ENCODE results near the gene U2AF1L4.

The U2AF1L4 gene

DNA sequence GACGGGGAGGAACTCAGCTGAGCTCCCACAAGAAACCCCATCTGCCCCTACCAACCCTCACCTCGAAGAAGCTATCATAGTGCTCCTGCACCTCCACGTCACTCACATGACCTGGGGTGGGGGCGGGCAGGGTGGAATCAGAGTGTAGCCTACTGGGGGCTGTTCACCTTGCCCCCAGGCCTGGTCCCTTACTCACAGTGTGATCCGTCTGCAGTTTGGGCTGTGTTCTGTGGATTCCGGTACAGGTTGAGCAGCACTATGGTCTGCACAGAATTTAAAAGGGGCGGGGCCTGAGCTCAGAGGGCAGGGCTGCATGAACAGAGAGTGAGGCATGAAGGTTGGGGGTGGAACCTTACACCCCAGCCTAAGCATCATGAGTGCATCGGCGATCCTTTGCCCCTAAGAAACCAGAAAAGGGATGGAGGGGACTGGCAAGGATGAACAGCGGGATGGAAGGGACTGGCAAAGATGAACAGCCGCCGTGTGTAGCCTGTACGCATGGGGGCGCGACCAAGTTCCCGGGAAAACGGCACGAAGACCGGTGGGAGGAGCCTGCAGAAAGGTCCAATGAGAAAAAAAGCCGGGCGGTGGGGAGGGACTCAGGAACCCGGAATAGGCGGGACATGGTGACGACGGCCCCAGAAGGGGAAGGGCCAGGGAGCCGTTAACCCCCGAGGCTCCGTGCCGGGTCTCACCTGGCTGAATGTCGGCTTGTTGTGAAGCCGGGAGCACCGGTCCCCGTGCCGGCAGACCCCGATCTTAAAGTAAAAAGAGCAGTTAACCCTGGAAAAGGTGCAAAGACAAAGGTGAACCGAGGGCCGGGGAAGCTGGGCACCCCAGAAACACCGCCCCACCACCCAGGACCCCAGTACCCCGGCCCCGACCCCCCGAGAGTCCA, 539 bp downstream of the U2AF1L4 start:
- Mint-ChIP-seq H3K27me3 (no peaks in the 10 kb centered on the region), H3K9me3 (no peaks in the 10 kb centered on the region), H3K4me1 (ENCODE audit: low read depth) (peaks cover 73% of the 10 kb centered on the region), H3K4me3 (peak overlapping the region; percentile 97), H3K27ac (peak overlapping the region; percentile 99), H3K36me3 (ENCODE audit: low read depth) (peaks cover 77% of the 10 kb centered on the region)
- intact Hi-C loops (cut with micrococcal nuclease) = loop anchor here (5.0 to 10.0 kb wide), 3 partner anchors 100 to 308 kb away; partner anchors contain the start of genes COX6B1, ETV2, HCST and NFKBID

DNA sequence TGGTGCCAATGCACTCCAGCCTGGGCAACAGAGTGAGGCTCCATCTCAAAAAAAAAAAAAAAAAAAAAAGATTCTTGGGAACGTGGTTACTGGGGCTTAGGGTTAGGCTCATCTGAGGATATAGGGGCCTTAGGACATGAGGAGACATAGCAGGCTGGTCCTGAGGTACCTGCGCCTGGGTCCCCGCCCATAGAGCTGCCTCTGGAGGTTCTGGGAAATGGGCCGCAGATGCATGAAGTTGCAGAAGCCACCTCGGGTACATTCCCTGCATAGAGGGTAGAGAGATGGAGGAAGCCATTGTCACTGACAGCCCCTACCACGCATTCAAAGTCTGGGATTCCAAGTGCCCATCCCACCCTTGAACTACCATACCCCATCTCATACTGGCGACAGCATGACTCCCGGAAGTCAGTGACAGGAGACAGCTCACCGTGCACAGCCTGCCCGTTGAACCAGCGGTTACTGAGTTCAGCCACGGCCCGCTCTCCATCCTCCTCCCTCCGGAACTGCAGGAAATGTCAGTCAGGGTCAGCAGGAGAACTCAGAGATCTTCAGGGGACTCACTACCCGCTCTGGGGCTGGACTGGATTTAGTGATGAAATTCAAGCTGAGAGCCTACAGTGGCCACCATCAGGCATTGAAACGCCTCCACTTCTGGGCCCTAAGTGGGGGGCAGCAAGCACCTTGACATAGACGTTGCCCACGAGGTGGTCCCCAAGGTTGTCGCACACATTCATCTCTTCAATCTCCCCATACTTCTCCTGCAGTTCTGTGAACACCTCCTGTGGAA, 1.4 kb downstream of the U2AF1L4 start:
- Mint-ChIP-seq H3K27me3 (no peaks in the 10 kb centered on the region), H3K4me3 (peak overlapping the region; percentile 97), H3K4me1 (ENCODE audit: low read depth) (peaks cover 71% of the 10 kb centered on the region), H3K9me3 (no peaks in the 10 kb centered on the region), H3K27ac (peak overlapping the region; percentile 99), H3K36me3 (ENCODE audit: low read depth) (peaks cover 82% of the 10 kb centered on the region)
- intact Hi-C loops (cut with micrococcal nuclease) = loop anchor here (10.0 kb wide), 2 partner anchors 99 to 161 kb away; partner anchors contain the start of genes COX6B1, ETV2, HCST and NFKBID

DNA sequence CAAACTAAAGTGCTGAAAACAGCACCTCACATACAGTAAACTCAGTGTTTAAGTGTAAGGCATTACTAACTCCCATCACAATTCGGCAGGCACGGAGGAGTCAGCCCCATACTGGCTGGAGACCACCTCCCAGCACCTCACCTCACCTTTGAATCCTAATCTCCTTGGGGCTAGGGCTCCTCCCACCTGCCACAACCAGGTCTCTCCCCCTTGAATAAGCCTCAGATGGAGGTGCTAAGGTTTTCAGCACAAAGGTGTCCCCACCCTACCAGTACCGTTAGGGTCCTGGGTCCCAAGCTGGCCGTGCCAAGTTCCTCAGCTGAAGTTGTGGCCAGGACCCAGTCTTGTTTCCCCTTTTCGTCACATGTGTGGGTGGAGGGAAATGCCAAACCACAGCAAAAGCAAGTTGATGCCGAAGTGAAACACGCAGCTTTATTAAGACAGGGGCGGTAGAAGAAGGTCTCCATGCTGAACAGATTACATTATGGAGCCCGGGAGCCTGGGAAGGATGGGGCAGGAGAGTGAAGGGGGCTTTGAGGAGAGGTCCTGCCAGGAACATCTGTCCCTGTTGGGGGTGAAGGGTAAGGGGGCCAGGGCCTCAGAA, 3.0 kb downstream of the U2AF1L4 start, which contains the start of gene IGFLR1:
IGFLR1 (minus strand) TSS at position 332 of the 604 bp plus-strand sequence. CDS start 1,272 bp downstream, outside the sequence.
- Mint-ChIP-seq H3K36me3 (ENCODE audit: low read depth) (peaks cover 91% of the 10 kb centered on the region), H3K4me1 (ENCODE audit: low read depth) (peaks cover 71% of the 10 kb centered on the region), H3K4me3 (peak within 1 kb of the TSS; percentile 93), H3K27me3 (no peaks in the 10 kb centered on the region), H3K27ac (peak within 1 kb of the TSS; percentile 99), H3K9me3 (no peaks in the 10 kb centered on the region)
- intact Hi-C loops (cut with micrococcal nuclease) = loop anchor here (10.0 kb wide), 2 partner anchors 97 to 163 kb away; partner anchors contain the start of genes COX6B1, ETV2, HCST and NFKBID

DNA sequence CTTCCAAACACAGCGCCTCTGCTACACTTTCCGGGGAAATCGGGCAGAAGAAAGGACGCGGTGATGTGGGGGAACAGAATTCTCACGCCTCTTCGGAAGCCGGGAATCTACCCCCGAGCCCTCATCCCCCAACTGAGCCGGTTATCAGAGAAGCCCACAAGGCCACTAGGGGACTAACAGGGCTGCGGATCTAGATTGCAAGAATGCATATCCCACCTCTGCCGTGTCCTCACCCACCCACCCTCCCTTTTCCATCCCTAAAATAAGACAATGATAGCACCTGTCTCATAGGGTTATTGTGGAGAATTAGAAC, 4.1 kb downstream of the U2AF1L4 start:
- H3K36me3 Mint-ChIP-seq (ENCODE audit: low read depth) = peaks cover 91% of the 10 kb centered on the region

DNA sequence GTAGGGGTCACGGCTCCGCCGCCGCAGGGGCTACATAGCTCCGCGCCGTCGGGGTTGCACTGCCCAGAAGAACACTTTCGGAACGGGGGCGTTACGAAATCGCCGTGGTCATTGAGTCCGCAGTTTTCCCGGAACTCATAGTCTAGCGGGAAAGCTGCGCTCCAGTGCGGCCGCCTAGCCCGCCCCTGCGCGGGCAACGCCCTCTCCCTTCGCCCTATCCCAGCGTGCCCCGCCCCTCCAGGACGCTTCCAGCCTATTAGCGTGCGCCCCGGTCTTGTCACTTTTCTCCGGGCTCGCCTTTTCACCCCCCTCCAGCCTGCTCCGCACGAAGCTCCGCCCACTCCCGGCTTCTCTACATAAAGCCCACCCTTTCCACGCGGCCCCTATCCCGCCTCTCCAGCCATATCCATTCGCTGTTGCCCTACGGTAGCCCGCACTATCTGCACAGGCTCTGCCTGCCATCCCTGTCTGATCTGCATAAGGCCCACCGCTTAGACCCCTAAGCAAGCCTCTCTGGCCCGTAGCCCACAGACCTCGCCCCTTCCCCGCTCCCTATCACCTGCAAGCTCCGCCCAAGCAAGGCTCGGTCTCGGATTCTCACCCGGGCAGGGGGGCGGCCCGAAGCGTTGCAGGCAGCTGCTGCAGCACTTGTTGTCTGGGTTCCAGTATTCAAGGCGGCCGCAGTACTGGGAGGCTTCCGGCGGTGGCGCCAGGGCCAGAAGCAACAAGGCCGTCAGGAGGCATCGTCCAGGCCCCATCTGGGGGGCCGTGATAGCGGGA, 4.6 kb downstream of the U2AF1L4 start:
- H3K4me1 Mint-ChIP-seq (ENCODE audit: low read depth) = peaks cover 61% of the 10 kb centered on the region
- H3K27me3 Mint-ChIP-seq = no peaks in the 10 kb centered on the region
- H3K36me3 Mint-ChIP-seq (ENCODE audit: low read depth) = peaks cover 91% of the 10 kb centered on the region
- H3K27ac Mint-ChIP-seq = peak overlapping the region; percentile 99
- peak overlapping the region; percentile 86 for H3K4me3 Mint-ChIP-seq
- intact Hi-C loops (cut with micrococcal nuclease) = loop anchor here (10.0 kb wide), 2 partner anchors 96 to 164 kb away; partner anchors contain the start of genes COX6B1, ETV2, HCST and NFKBID
- H3K9me3 Mint-ChIP-seq = no peaks in the 10 kb centered on the region

More for the DNA sequence above, 4.1 kb downstream of the U2AF1L4 start:
- Mint-ChIP-seq H3K9me3 (no peaks in the 10 kb centered on the region), H3K27ac (peak overlapping the region; percentile 99), H3K27me3 (no peaks in the 10 kb centered on the region), H3K4me1 (ENCODE audit: low read depth) (peaks cover 66% of the 10 kb centered on the region), H3K4me3 (peak overlapping the region; percentile 93)
- intact Hi-C loops (cut with micrococcal nuclease) = loop anchor here (10.0 kb wide), 2 partner anchors 96 to 164 kb away; partner anchors contain the start of genes COX6B1, ETV2, HCST and NFKBID

DNA sequence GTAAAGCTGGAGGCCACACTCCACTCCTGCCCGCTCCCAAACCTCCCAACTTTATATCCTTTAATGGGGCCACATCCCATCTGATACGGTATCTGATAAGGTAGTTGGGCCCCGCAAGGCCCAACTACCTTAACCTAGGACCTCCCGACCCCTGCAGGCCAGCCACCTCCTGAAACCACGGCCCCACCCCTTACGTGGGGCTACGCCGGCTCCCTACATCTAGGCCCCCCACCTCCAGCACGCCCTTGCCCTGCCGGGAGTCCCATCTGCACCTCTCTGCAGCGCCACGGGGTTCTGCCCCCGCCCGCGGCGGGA, 5.2 kb downstream of the U2AF1L4 start:
- H3K27me3 Mint-ChIP-seq = no peaks in the 10 kb centered on the region
- peak overlapping the region; percentile 86 for H3K4me3 Mint-ChIP-seq
- H3K9me3 Mint-ChIP-seq = no peaks in the 10 kb centered on the region
- peaks cover 91% of the 10 kb centered on the region for H3K36me3 Mint-ChIP-seq (ENCODE audit: low read depth)
- H3K27ac Mint-ChIP-seq = peak overlapping the region; percentile 99
- intact Hi-C loops (cut with micrococcal nuclease) = loop anchor here (10.0 kb wide), 2 partner anchors 95 to 165 kb away; partner anchors contain the start of genes COX6B1, ETV2, HCST and NFKBID
- H3K4me1 Mint-ChIP-seq (ENCODE audit: low read depth) = peaks cover 60% of the 10 kb centered on the region

DNA sequence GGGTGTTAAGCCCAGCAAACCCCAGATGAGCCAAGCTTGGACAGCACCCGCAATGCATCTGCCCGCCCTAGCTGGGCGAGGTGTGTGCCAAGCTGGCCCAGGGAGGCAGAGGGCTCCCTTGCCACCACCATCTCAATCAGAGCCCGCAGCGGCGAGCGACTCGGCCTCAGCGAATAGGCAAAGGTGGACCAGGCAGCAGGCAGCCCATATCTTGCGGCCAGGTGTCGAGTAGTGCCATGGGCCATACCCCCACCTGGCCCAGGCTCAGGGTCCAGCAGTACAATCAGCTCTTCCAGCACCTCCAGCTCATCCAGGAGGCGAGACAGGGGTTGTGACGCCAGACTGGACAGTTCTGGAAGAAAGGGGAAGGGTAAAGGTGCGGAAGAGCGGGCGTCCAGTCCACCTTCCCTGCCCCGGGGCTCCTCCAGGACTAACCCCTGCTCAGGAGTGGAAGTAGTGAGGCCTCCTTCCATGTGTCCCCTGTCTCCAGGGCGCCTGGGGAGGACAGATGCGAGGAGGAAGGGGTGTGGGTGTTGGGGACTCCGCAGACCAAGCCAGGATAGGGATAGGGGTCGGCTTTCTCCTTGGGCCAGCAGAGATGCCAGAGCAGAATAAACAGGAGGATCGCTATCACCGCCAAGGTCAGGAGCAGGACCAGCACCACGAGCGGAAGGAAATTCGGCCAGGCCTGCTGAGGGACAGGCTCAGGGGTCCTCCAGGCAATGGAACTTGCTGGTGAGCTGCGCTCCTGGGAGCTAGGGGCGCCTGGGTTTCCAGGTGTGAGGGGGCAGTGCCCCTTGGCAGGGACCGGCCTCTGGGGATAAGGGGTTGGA, 5.7 kb downstream of the U2AF1L4 start:
- peaks cover 91% of the 10 kb centered on the region for H3K36me3 Mint-ChIP-seq (ENCODE audit: low read depth)
- H3K27ac Mint-ChIP-seq = peak overlapping the region; percentile 99
- intact Hi-C loops (cut with micrococcal nuclease) = loop anchor here (10.0 kb wide), 2 partner anchors 95 to 165 kb away; partner anchors contain the start of genes COX6B1, ETV2, HCST and NFKBID
- peak overlapping the region; percentile 86 for H3K4me3 Mint-ChIP-seq
- no peaks in the 10 kb centered on the region for H3K27me3 Mint-ChIP-seq
- no peaks in the 10 kb centered on the region for H3K9me3 Mint-ChIP-seq
- H3K4me1 Mint-ChIP-seq (ENCODE audit: low read depth) = peaks cover 58% of the 10 kb centered on the region

DNA sequence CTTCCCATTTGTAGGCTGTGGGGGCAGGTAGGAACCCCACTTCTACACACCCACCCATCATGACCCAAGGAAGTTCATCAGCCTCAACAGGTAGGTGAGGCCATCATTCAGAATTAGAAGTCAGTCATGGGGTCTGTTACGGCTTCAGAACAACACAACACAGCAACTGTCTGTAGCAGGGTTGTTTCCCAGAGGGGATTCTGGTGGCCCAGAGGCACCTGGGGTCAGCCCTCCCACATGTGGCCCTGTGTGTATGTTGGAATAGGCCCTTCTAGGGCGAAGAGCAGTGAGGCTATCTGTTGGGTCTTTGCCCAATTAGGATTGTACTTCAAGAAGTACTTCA, 6.4 kb downstream of the U2AF1L4 start:
- Mint-ChIP-seq H3K4me1 (ENCODE audit: low read depth) (peaks cover 56% of the 10 kb centered on the region), H3K4me3 (no peak overlapping the region), H3K27ac (no peak overlapping the region), H3K27me3 (no peaks in the 10 kb centered on the region), H3K36me3 (ENCODE audit: low read depth) (peaks cover 92% of the 10 kb centered on the region), H3K9me3 (no peaks in the 10 kb centered on the region)
- intact Hi-C loops (cut with micrococcal nuclease) = no loop called here

DNA sequence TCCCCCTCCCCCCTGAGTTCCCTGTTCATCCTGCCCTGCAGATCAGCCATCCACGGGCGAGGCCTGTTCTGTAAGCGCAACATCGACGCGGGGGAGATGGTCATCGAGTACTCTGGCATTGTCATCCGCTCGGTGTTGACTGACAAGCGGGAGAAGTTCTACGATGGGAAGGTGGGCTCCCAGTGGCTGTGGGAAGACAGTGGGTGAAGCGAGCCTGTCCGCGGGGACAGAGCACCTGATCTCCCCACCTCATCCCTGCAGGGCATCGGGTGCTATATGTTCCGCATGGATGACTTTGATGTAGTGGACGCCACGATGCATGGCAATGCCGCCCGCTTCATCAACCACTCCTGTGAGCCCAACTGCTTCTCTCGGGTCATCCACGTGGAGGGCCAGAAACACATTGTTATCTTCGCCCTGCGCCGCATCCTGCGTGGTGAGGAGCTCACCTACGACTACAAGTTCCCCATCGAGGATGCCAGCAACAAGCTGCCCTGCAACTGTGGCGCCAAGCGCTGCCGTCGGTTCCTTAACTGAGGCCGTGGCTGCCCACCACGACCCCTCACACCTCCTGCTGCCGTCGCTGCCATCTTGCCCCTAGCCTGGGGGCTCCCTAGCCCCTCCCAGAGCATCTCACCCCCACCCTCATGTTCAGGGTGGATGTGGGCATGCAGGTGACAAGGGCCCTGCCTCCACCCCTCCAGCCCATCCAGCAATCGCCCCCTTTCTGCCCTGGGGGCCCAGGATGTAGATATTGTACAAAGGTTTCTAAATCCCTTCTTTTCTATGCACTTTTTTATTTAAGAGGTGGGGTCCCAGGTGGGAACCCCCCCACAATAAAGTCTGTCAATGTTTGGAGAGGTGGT, 7.0 kb downstream of the U2AF1L4 start:
- no peak overlapping the region for H3K4me3 Mint-ChIP-seq
- H3K27me3 Mint-ChIP-seq = no peaks in the 10 kb centered on the region
- no peaks in the 10 kb centered on the region for H3K9me3 Mint-ChIP-seq
- H3K36me3 Mint-ChIP-seq (ENCODE audit: low read depth) = peaks cover 94% of the 10 kb centered on the region
- peaks cover 51% of the 10 kb centered on the region for H3K4me1 Mint-ChIP-seq (ENCODE audit: low read depth)
- intact Hi-C loops (cut with micrococcal nuclease) = no loop called here
- no peak overlapping the region for H3K27ac Mint-ChIP-seq

DNA sequence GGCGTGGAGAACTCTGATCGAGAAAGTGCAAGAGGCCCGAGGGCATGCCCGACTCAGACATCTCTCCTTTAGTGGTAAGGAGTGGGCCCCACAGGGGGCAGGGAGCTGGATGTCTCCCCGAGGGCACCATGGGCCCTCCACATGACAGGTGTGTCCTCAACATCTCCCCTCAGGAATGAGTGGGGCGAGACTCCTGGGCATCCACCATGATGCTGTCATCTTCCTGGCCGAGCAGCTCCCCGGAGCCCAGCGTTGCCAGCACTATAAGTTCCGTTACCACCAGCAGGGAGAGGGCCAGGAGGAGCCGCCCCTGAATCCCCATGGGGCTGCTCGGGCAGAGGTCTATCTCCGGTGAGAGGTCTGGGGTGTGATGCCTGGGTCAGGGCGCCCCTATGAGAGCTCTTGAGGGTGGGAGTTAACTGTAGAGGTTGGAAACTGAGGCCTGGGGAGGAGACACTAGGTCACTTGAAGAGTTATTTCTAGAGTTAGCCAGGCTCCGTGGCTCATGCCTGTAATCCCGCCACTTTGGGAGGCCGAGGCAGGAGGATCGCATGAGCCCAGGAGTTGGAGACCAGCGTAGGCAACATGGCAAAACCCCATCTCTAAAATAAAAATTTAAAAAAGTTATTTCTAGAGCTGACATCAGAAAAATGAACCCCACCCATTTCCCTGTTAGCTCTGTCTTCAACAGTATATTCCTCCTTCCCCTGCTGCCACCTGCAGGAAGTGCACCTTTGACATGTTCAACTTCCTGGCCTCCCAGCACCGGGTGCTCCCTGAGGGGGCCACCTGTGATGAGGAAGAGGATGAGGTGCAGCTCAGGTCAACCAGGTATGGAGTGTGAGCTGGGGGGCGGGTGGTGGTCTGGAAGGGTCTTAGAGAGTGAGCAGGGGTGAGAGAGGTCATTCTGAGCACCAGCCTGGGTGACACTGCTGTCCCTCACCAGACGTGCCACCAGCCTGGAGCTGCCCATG, 8.0 kb downstream of the U2AF1L4 start:
- Mint-ChIP-seq H3K4me1 (ENCODE audit: low read depth) (peaks cover 43% of the 10 kb centered on the region), H3K36me3 (ENCODE audit: low read depth) (peaks cover 95% of the 10 kb centered on the region), H3K27me3 (no peaks in the 10 kb centered on the region), H3K9me3 (no peaks in the 10 kb centered on the region), H3K27ac (no peak overlapping the region), H3K4me3 (no peak overlapping the region)
- intact Hi-C loops (cut with micrococcal nuclease) = no loop called here

DNA sequence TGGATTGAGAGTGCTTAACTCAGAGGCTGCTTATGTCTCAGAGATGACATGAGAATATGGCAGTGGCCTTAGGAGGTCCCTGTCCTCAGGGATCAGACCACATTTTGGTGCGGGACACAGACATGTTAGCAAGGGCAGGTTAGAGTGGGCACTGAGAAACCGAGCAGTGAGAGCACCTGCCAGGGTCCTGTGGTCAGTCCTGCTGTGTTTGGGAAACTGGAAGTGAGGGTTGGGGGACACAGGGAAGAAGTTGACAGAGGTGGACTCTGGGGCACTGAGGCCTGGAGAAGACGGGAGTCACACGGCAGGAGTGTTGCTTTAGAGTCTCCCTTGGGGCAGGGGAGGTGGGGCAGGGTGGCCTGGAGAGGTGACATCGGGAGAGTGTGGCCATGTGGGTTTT, 10.3 kb downstream of the U2AF1L4 start:
- Mint-ChIP-seq H3K27ac (no peak overlapping the region), H3K27me3 (no peaks in the 10 kb centered on the region), H3K9me3 (no peaks in the 10 kb centered on the region), H3K36me3 (ENCODE audit: low read depth) (peaks cover 100% of the 10 kb centered on the region), H3K4me3 (no peak overlapping the region), H3K4me1 (ENCODE audit: low read depth) (peaks cover 30% of the 10 kb centered on the region)
- intact Hi-C loops (cut with micrococcal nuclease) = no loop called here
